IPS DF 6.9 (cell line): ENCODE results near the gene MBD3.
A peak's percentile ranks its signal among the peaks of the same experiment; 100 is the strongest.

Experiments
- DNase-seq: peaks from one replicate; pipeline ENCODE4 v3.0.0-alpha.2; 2013; ENCODE audit warnings: low read depth, low spot score
- H3K27ac ChIP-seq: one replicate; pipeline ENCODE4 v1.5.1; 2013; ENCODE audit warnings: low read length, control low read depth
- H3K27me3 ChIP-seq: 2 replicates; pipeline ENCODE4 v1.6.1; 2013; ENCODE audit warnings: mild to moderate bottlenecking, low read length; ENCODE audit not compliant: control insufficient read depth, insufficient read depth
- H3K36me3 ChIP-seq: 2 replicates; pipeline ENCODE4 v1.6.1; 2013; ENCODE audit warnings: low read length; ENCODE audit not compliant: control insufficient read depth, insufficient read depth
- H3K4me1 ChIP-seq: 2 replicates; pipeline ENCODE4 v1.6.1; 2013; ENCODE audit warnings: low read length; ENCODE audit not compliant: control insufficient read depth, insufficient read depth
- H3K4me3 ChIP-seq: 2 replicates; pipeline ENCODE4 v1.5.1; 2013; ENCODE audit warnings: mild to moderate bottlenecking, low read length
- H3K9me3 ChIP-seq: 2 replicates; pipeline ENCODE4 v1.6.1; 2013; ENCODE audit warnings: low read length, inconsistent platforms; ENCODE audit not compliant: control insufficient read depth, insufficient read depth
- WGBS: extraction: QIAGEN DNeasy Blood & Tissue Kit; methylation state at CpG from one replicate; pipeline ENCODE4 v1.1.7; 2013; ENCODE audit warnings: mixed read lengths, missing lambda C conversion rate; ENCODE audit not compliant: insufficient read length, insufficient coverage; 5-methylcytosine and 5-hydroxymethylcytosine counted together

MBD3 gene

DNA sequence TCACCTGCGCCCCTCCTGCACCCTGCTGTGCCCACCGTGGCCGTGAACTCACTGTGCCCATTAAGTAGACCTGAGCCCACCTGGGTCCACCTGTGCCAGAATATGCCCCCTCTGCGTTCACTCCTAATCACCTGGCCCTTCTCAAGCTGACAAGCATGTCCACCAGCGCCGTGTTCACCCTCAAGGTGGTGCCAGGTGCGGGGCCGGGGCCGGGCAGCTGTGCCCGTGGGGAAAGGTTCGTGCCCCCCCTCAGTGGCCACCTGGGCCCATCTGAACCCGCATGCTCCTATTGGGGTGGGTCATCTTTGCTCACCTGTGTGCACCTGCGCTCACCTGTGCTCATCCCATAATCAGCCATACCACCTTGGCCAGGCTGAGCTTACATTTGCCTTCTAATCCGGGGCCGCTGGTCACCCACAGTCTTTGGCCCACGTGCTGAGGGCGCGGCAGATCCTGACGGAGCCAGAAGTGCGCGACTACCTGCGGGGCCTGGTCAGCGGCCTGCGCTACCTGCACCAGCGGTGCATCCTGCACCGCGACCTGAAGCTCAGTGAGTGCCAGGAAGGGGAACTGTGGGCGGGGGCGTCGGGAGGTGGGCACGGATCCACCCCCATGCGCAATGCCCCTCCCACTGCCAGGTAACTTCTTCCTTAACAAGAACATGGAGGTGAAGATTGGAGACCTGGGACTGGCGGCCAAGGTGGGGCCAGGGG, 66.4 kb downstream of the MBD3 start:
- peaks cover 14% of the 10 kb centered on the region; the same call in 1 of the 2 replicates for H3K27me3 ChIP-seq
- no CpG with 5 or more reads among the region's 33 CpGs for WGBS

DNA sequence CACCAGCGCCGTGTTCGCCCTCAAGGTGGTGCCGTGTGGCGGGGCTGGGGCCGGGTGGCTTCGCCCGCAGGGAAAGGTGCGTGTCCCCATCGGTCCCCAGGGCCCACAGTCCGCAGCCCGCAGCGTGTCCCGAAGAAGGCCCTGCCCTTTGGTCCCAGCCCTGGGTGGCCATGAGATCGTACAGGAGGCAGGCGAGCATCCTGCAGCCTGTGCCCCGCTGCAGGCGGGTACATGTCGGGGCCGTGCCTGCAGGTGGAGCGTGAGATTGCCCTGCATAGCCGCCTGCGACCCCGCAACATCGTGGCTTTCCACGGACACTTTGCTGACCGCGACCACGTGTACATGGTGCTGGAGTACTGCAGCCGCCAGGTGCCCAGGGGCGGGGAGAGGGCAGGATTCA, 67.3 kb downstream of the MBD3 start:
- Histone ChIP-seq H3K27ac (no peak overlapping the region), H3K27me3 (peaks cover 14% of the 10 kb centered on the region; the same call in 1 of the 2 replicates), H3K4me3 (no peak overlapping the region; the same call in 1 of the 2 replicates), H3K4me1 (no peaks in the 10 kb centered on the region), H3K9me3 (no peaks in the 10 kb centered on the region), H3K36me3 (no peaks in the 10 kb centered on the region)
- WGBS, result no CpG with 5 or more reads among the region's 31 CpGs
- DNase-seq, result no peak

More for the DNA sequence above, 66.4 kb downstream of the MBD3 start:
- H3K36me3 ChIP-seq, result no peaks in the 10 kb centered on the region
- H3K4me3 ChIP-seq, result no peak overlapping the region
- no peak for DNase-seq
- no peaks in the 10 kb centered on the region for H3K4me1 ChIP-seq
- no peak overlapping the region for H3K27ac ChIP-seq
- no peaks in the 10 kb centered on the region for H3K9me3 ChIP-seq

DNA sequence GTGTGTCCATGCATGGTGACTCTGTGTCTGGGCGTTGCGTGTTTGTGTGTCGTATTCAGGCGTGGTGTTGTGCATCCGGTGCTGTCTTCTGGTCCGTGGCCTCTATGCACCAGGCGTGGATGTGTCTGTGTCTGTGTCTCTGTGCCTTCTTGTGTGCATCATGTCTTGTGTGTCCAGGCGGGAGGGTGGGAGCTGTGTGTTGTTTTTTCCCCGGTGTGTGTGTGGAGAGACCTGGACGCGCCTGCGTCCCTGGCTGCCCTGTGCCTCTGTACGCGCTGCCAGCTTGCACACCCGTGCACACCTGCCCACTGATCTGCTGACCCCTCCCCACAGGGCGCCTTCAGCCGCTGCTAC, 67.7 kb downstream of the MBD3 start:
- Histone ChIP-seq H3K27ac (no peak overlapping the region), H3K4me3 (no peak overlapping the region), H3K4me1 (no peaks in the 10 kb centered on the region), H3K36me3 (no peaks in the 10 kb centered on the region), H3K9me3 (no peaks in the 10 kb centered on the region), H3K27me3 (peaks cover 14% of the 10 kb centered on the region; the same call in 1 of the 2 replicates)
- no CpG with 5 or more reads among the region's 17 CpGs for WGBS
- no peak for DNase-seq

DNA sequence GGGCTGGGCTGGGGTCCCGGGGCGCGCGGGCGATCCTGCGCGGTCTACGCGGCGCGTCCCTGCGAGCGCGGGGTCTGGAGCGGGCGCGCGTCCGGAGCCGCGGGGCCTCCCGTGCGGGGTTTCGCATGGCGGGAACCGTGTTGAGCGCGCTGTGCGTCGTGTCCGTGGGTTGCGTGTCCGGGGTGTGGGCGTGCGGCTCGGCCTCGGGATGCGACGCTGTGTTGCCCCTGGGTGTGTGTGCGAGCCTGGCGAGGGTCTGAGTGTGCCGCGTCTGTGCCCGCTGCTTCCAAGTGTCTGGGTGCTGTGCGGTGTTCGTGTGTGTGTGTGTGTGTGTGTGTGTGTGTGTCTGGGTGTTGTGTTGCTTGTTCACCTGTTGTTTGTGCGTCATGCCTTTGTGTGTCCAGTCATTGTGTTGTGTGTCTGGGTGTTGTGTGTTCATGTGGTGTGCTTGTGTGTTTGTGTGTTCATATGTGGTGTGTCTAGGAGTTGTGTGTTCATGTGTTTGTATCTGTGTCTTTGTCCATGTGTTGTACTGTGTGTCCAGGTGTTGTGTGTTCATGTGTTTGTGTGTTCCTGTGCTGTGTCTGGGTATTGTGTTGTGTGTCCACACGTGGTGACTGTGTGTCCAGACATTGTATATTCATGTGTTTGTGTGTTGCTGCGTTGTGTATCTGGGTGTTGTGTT, 68.2 kb downstream of the MBD3 start:
- Histone ChIP-seq H3K9me3 (no peaks in the 10 kb centered on the region), H3K4me1 (no peaks in the 10 kb centered on the region), H3K36me3 (no peaks in the 10 kb centered on the region), H3K4me3 (peak overlapping the region; percentile 26; the same call in 1 of the 2 replicates), H3K27me3 (peaks cover 14% of the 10 kb centered on the region; the same call in 1 of the 2 replicates), H3K27ac (no peak overlapping the region)
- WGBS, result no CpG with 5 or more reads among the region's 49 CpGs
- DNase-seq, result no peak
